Caco-2 (cell line): ENCODE results near the gene RAB5IF. TPM values are rescaled to one million over a fixed set of nuclear protein-coding genes. Genes with fewer than 3 reads are reported as not detected.

Experiments
- BruUV-seq: library from RNA; stranded (reverse); fragments of 400-500 nt; replicated peaks from 2 replicates; lab custom pipeline; 2021; lab: Mats Ljungman, UMichigan
- CTCF ChIA-PET: fragments of 300-600 bp; sonication (Branson Sonifier 250); formaldehyde crosslinking; loops from one replicate; lab custom pipeline; 2022; ENCODE audit warnings: antibody characterized with exemption; lab: Charles Lee
- POLR2A ChIA-PET: fragments of 300-600 bp; sonication (Branson Sonifier 250); formaldehyde crosslinking; loops from one replicate; lab custom pipeline; 2022; ENCODE audit warnings: antibody characterized with exemption; lab: Charles Lee
- DNase-seq, 2 experiments: peaks; one replicate each; pipeline versions ENCODE4 v3.0.0 to v3.0.0-alpha.2; 2020 to 2022
- H3K27me3 ChIP-seq: replicated peaks from 2 replicates; pipeline ENCODE4 v1.6.0; 2011; ENCODE audit warnings: low read length; ENCODE audit not compliant: control insufficient read depth, insufficient read depth
- H3K36me3 ChIP-seq: 2 replicates; pipeline ENCODE4 v1.5.1; 2011; ENCODE audit warnings: low read length; ENCODE audit not compliant: control insufficient read depth, insufficient read depth
- H3K4me1 ChIP-seq: fragments of 250-450 bp; sonication (Bioruptor Pico); 2 replicates; pipeline ENCODE4 v1.5.1; 2020; ENCODE audit warnings: mild to moderate bottlenecking
- H3K4me3 ChIP-seq: 2 replicates; pipeline ENCODE4 v1.5.1; 2011; ENCODE audit warnings: low read depth, mild to moderate bottlenecking, control low read depth, low read length
- H3K9me3 ChIP-seq: fragments of 250-450 bp; sonication (Bioruptor Pico); 2 replicates; pipeline ENCODE4 v1.5.1; 2020; ENCODE audit warnings: mild to moderate bottlenecking, moderate library complexity
- H3K27ac Mint-ChIP-seq: one replicate; pipeline ENCODE4 v1.8.0; 2022; ENCODE audit warnings: mixed read lengths; ENCODE audit not compliant: unreplicated experiment
- H3K27me3 Mint-ChIP-seq: one replicate; pipeline ENCODE4 v1.8.0; 2022; ENCODE audit warnings: mixed read lengths; ENCODE audit not compliant: insufficient read depth, unreplicated experiment
- H3K36me3 Mint-ChIP-seq: one replicate; pipeline ENCODE4 v1.8.0; 2022; ENCODE audit warnings: mild to moderate bottlenecking, mixed read lengths; ENCODE audit not compliant: insufficient read depth, unreplicated experiment
- H3K4me1 Mint-ChIP-seq: one replicate; pipeline ENCODE4 v1.8.0; 2022; ENCODE audit warnings: low read depth, mixed read lengths; ENCODE audit not compliant: unreplicated experiment
- H3K4me3 Mint-ChIP-seq: one replicate; pipeline ENCODE4 v1.8.0; 2022; ENCODE audit warnings: mild to moderate bottlenecking, moderate library complexity, mixed read lengths; ENCODE audit not compliant: unreplicated experiment
- H3K9me3 Mint-ChIP-seq: one replicate; pipeline ENCODE4 v1.8.0; 2022; ENCODE audit warnings: mixed read lengths; ENCODE audit not compliant: unreplicated experiment
- intact Hi-C: fragments of 100-400 bp; cut with micrococcal nuclease; formaldehyde crosslinking; loops from one replicate; pipeline ENCODE4 v1.10.0; 2022; ENCODE audit not compliant: unreplicated experiment
- total RNA-seq: library from RNA; stranded (reverse); gene quantifications from 2 replicates; pipeline ENCODE4 v1.2.3, GENCODE V29; 2022
- TF ChIP-seq, protein P1 (sequence below), 2 experiments: fragments of 200-600 bp in 1 of 2; IDR thresholded peaks; 1 replicate in 1 of 2; 2 replicates in 1 of 2; pipeline versions ENCODE4 v1.5.1 to v1.8.0; 2011 to 2022; ENCODE audit warnings: antibody characterized with exemption in 1 of 2, control low read depth in 1 of 2, inconsistent platforms in 1 of 2, low read depth in 1 of 2, low read length in 1 of 2, mild to moderate bottlenecking in 1 of 2, moderate library complexity in 1 of 2; ENCODE audit not compliant: insufficient read depth in 1 of 2, severe bottlenecking in 1 of 2, unreplicated experiment in 1 of 2

RAB5IF gene
- total RNA-seq, 1 experiment from 2014 or later = 279 TPM

DNA sequence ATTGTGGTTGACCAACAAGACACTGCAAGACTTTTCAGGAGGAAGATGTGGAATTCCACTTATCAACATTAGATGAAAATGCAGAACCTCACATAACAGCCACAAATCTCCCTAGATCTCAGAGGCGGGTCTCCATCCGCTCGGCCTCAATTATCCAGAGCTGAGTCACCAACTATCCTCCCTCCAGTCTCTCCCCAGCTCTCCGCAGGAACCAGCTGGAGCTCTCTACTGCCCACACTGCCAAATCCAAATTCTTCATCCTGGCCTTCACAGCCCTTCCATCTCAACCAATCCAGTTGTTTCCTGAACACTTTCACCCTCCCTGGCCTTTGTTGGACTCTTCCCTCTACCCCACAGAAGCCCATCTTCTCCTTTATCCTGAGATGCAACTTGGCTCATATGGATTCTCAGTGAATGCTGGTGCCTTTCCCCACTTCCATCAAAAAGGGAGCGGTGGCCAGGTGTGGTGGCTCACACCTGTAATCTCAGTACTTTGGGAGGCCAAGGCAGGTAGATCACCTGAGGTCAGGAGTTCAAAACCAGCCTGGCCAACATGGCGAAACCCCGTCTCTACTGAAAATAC is 35.6 kb upstream of the RAB5IF start:
- CTCF ChIA-PET = interaction anchor here (1.2 kb wide), 1 partner anchor 19 kb away, joined by 7 read pairs; no protein-coding TSS in a partner anchor
- peaks cover 13% of the 10 kb centered on the region for H3K36me3 Mint-ChIP-seq
- H3K4me3 ChIP-seq = no peak overlapping the region
- H3K27me3 ChIP-seq = no peaks in the 10 kb centered on the region
- no peak overlapping the region for H3K4me3 Mint-ChIP-seq
- peaks cover 9% of the 10 kb centered on the region for H3K9me3 ChIP-seq
- H3K4me1 ChIP-seq = peaks cover 18% of the 10 kb centered on the region
- intact Hi-C loops = no loop called here
- H3K4me1 Mint-ChIP-seq = peaks cover 12% of the 10 kb centered on the region
- peaks cover 5% of the 10 kb centered on the region for H3K9me3 Mint-ChIP-seq
- no peaks in the 10 kb centered on the region for H3K36me3 ChIP-seq
- no peak for DNase-seq
- POLR2A ChIA-PET = interaction anchor here (1.5 kb wide), 1 partner anchor 8 kb away, joined by 6 read pairs; no protein-coding TSS in a partner anchor
- H3K27me3 Mint-ChIP-seq = no peaks in the 10 kb centered on the region
- no TSS peak for BruUV-seq
- TF ChIP-seq, protein P1, sequence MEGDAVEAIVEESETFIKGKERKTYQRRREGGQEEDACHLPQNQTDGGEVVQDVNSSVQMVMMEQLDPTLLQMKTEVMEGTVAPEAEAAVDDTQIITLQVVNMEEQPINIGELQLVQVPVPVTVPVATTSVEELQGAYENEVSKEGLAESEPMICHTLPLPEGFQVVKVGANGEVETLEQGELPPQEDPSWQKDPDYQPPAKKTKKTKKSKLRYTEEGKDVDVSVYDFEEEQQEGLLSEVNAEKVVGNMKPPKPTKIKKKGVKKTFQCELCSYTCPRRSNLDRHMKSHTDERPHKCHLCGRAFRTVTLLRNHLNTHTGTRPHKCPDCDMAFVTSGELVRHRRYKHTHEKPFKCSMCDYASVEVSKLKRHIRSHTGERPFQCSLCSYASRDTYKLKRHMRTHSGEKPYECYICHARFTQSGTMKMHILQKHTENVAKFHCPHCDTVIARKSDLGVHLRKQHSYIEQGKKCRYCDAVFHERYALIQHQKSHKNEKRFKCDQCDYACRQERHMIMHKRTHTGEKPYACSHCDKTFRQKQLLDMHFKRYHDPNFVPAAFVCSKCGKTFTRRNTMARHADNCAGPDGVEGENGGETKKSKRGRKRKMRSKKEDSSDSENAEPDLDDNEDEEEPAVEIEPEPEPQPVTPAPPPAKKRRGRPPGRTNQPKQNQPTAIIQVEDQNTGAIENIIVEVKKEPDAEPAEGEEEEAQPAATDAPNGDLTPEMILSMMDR (IDR thresholded peaks at IDR 0.05; ENCODE audit: insufficient read depth in 1 of 2, low read depth in 1 of 2, low read length in 1 of 2, severe bottlenecking in 1 of 2, unreplicated experiment in 1 of 2) = no peak
- no peak overlapping the region for H3K27ac Mint-ChIP-seq

DNA sequence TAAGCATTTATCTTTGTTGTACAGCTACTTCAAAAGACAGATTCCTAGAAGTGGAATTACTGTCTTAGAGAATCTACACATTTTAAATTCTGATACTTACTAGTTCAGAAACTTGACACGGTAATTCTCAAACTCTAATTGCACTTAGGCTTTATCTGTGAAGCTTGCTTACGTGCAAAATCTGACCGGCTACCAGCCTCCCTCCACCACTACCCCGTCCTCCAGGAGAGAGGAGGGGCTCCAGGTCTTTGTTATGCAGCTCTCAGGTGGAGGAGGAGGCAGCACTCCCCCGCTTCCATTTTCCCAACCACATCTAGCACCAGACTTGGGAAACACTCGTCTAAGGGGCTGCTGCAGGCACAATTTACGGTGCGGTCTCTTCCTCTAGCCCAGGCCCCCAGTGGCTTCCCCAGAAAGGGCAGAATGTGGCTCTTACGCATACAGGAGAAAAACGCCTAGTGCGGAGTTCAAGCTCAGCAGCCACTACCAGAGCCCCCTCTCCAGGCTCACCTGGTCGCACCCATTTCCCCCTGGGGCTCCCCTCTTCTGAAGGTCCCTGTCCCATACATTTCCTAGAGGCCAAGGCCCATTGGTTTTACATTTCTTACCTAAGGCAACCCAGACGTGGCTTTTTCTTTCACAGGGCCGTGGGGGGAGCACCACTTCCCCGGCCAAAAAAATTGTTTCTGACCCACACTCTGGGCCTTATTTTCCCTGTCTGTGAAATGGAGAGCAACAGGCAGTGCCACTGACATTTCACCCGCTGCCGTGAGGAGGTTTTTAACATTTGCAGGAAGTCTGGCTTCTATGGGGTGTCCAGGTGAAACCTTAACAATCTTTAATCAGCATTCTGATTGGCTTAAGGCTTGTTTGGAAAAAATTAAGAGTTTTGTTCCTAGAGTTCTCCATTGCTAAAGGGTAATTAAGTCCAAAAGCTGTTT is 33.7 kb upstream of the RAB5IF start:
- H3K9me3 ChIP-seq = no peaks in the 10 kb centered on the region
- intact Hi-C loops = loop anchor here (2.0 kb wide), 1 partner anchor 15 kb away; no protein-coding TSS in a partner anchor
- no peaks in the 10 kb centered on the region for H3K36me3 ChIP-seq
- Mint-ChIP-seq H3K27me3 (no peaks in the 10 kb centered on the region), H3K9me3 (no peaks in the 10 kb centered on the region), H3K36me3 (peaks cover 21% of the 10 kb centered on the region), H3K4me1 (peaks cover 12% of the 10 kb centered on the region), H3K4me3 (peak overlapping the region; percentile 79), H3K27ac (peak overlapping the region; percentile 63)
- BruUV-seq = no TSS peak
- no peaks in the 10 kb centered on the region for H3K27me3 ChIP-seq
- TF ChIP-seq, protein P1 (IDR thresholded peaks at IDR 0.05; ENCODE audit: insufficient read depth in 1 of 2, low read depth in 1 of 2, low read length in 1 of 2, severe bottlenecking in 1 of 2, unreplicated experiment in 1 of 2) = no peak
- peaks cover 29% of the 10 kb centered on the region for H3K4me1 ChIP-seq
- no peak overlapping the region for H3K4me3 ChIP-seq
- ChIA-PET CTCF (interaction anchor here (0.8 to 1.5 kb wide), 3 partner anchors 21 to 41 kb away, joined by 3 to 9 read pairs (median 5); partner anchors contain the start of gene RAB5IF), POLR2A (interaction anchor here (0.5 to 0.8 kb wide), 3 partner anchors 18 to 629 kb away, joined by 4 to 7 read pairs (median 6); partner anchors contain the start of gene RAB5IF)
- DNase-seq = peak in 1 of 2 experiments; percentile 42

GRCh38 chr20:36572701-36573102 is 32.9 kb upstream of the RAB5IF start:
- Histone ChIP-seq H3K27me3 (no peaks in the 10 kb centered on the region), H3K9me3 (no peaks in the 10 kb centered on the region), H3K36me3 (no peaks in the 10 kb centered on the region), H3K4me3 (no peak overlapping the region), H3K4me1 (peaks cover 29% of the 10 kb centered on the region)
- intact Hi-C loops = loop anchor here (1.0 to 2.0 kb wide), 2 partner anchors 9 to 16 kb away; no protein-coding TSS in a partner anchor
- Mint-ChIP-seq H3K27ac (peak overlapping the region; percentile 63), H3K36me3 (peaks cover 21% of the 10 kb centered on the region), H3K4me1 (peaks cover 12% of the 10 kb centered on the region), H3K27me3 (no peaks in the 10 kb centered on the region), H3K9me3 (no peaks in the 10 kb centered on the region), H3K4me3 (peak overlapping the region; percentile 79)
- BruUV-seq = TSS peak; percentile 78
- TF ChIP-seq, protein P1 (IDR thresholded peaks at IDR 0.05; ENCODE audit: insufficient read depth in 1 of 2, low read depth in 1 of 2, low read length in 1 of 2, severe bottlenecking in 1 of 2, unreplicated experiment in 1 of 2) = no peak
- DNase-seq = no peak
- ChIA-PET CTCF (interaction anchor here (0.6 to 3.2 kb wide), 6 partner anchors 20 to 111 kb away, joined by 3 to 31 read pairs (median 4); partner anchors contain the start of gene RAB5IF), POLR2A (interaction anchor here (0.6 to 1.4 kb wide), 16 partner anchors 13 to 1118 kb away, joined by 3 to 16 read pairs (median 5); partner anchors contain the start of genes DSN1 and RAB5IF)
